Stimulated activated CD4-positive, alpha-beta T cell treated with anti-CD3 and anti-CD28 coated beads, Interleukin-12 subunit alpha, Interleukin-12 subunit beta, amount 100 ng/mL, for 48 hours (primary cell): ENCODE results near the gene EFS.
A peak's percentile ranks its signal among the peaks of the same experiment; 100 is the strongest.

Experiments used
- DNase-seq, 3 donors: peaks; one replicate each; pipeline ENCODE4 v3.0.0-alpha.2; 2020; ENCODE audit warnings: low read depth in 2 of 3, low spot score in 1 of 3

Gene EFS

GRCh38 chr14:23359167-23359626, 5.8 kb downstream of the EFS start:
- no peak for DNase-seq

- no peak for DNase-seq
These were observed 6.3 kb downstream of the EFS start for GRCh38 chr14:23358553-23359166.

DNA sequence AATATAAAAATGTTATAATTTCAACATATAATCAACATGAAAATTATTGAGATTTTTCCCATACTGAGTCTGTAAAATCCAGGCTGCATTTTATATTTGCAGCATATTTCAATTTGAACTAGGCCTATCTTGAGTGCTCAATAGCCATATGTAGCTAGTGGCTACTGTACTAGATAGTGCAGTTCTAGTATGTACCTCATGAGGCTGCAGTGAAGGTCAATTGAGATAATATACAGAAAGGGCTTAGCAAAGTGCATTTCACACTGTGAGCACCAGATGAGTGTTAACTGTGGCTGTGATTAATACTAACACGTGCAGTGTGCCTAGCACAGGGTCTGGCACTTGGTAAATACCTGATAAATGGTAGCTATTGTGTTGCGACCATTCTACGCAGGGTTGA, 6.9 kb downstream of the EFS start:
- no peak for DNase-seq

- DNase-seq: no peak
These were observed 7.7 kb downstream of the EFS start for GRCh38 chr14:23357261-23357660.

DNA sequence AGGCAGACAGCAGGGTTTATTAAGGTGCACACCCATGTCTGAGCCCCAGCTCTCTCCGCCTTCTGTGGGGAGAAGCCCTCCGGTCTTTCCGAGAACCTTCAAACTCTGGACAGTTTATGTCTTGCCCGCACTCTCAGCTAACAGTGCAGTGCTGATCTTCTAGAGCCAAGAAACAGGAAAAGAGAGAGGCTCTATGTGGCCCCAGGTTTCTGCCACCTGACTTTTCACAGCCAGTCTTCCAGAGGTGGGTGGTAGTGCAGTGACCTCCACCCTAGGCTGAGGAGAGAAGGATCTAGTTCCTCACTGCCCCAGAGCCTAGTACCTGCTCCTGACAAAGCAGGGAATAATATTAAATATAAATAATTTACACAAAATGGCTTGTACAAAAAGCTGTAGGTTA, 8.3 kb downstream of the EFS start:
- no peak for DNase-seq

- DNase-seq: no peak
These were observed 9.0 kb downstream of the EFS start for GRCh38 chr14:23355871-23356435.

- no peak for DNase-seq
These were observed 10.0 kb downstream of the EFS start for GRCh38 chr14:23354990-23355389.

- DNase-seq: no peak
These were observed 11.6 kb downstream of the EFS start for GRCh38 chr14:23353433-23353780.

- DNase-seq: peak; percentile 20 to 40 (median 21)
These were observed 12.2 kb downstream of the EFS start, which contains the start of gene SLC22A17 for GRCh38 chr14:23352506-23353432. Gene SLC22A17 (minus strand): TSS chr14:23352887.

- no peak for DNase-seq
These were observed 13.1 kb downstream of the EFS start for GRCh38 chr14:23351681-23352505.

DNA sequence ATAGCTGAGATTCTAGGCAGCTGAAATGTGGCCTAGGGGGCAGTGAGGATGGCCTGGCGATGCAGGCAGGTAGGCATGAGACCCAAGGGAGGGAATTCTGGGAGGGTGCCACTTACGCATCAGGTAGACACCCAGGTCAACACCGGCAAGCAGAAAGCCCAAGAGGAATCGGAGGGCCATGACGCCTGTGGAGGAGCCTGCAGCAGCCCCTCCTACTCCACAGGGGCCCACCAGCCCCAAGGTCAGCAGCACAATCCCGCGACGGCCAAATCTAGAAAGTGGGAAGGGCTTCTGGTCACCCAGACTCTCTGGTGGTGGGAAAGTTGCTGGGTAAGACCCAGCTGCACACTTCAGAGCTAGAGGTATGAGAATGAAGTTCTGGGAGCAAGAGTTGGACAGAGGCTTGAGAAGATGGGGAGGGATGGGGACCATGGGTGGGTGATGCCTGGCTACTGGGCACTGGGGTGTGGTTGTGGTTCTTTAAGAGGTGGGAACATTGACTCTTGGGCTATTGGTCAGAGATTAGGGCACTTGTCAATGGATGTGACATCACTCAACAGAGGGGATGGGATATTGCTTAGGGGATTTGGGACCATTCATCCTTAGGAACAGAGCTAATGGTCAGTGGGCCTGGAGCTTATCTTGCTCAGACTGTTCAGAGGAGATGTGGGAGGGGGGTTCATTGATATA, 15.7 kb downstream of the EFS start:
- DNase-seq: no peak

GRCh38 chr14:23348297-23348655, 16.7 kb downstream of the EFS start:
- no peak for DNase-seq

DNA sequence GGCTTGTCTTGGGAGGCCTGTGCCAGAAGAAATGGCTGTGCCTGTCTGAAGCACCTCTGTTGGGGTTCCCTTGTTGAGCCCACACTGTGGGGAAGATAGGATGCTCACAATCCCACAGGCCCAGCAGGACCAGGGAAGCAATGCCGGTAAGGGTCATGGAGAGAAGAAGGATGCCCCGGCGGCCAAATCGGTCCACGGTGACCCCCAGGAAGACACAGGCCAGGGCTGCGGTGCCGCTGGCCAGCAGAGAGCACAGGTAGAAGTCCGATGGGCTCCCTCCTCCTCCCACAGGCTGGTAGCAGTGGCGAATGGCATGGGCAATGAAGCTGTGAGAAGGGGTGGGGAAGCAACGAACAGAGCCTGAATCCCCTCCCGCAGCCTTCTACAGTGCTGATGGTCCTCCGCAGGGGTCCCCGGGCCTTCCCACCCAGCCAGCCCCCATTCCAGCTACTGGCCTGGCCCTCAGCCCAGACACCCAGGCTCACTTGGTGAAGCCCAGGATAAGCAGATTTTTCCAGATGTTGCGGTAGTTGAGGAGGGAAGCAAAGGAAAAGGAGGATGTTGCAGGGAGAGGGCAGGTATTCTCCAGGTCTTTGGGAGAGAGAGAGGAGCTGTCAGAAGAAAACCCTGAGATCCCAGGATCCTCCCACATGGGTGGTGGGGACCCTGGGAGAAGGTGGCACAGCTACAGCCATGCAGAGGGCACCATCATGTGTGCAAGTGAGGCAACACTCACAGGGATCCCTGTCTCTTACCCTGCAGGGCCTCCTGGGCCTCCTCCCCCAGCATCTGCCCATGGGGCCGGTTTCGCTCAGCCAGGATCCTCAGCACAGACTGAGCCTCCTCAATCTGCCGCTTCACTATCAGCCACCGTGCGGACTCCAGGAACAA, 17.3 kb downstream of the EFS start:
- no peak for DNase-seq

DNA sequence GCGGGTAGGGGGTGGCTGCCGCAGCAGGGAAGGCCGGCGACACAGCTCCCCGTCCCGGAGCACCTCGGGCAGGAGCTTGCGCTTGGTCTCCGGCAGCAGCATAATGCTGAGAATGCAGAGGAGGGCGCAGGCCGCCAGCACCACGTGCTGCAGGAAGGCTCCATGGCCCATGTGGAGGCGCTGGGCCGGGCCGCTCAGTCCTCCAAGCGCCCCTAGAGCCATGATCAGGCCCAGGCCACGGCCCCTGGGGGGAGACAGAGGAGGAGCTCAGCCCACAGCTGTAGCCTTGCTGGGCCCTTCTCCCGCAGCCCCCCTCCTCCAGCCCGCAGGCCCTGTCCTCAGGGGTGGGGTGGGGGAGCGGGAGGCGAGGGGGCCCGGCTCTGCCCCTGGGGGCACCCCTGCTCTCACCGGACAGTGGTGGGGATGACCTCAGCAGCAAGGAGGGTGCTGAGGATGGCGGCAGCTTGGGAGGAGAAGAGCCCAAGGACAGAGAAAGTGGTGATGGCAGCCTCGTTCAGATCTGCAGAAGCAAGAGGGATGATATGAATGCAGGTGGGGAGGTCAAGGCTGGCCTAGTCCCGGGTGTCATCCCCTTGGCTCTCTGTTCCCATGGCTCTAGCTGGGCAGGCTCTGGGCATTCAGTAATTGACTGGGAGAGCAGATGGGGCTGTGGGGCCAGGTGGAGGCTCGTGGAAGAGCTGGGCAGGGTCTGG, 18.1 kb downstream of the EFS start:
- DNase-seq: no peak

- no peak for DNase-seq
These were observed 18.8 kb downstream of the EFS start for GRCh38 chr14:23345987-23346692.

- DNase-seq: no peak
These were observed 20.5 kb downstream of the EFS start for GRCh38 chr14:23344481-23344880.

DNA sequence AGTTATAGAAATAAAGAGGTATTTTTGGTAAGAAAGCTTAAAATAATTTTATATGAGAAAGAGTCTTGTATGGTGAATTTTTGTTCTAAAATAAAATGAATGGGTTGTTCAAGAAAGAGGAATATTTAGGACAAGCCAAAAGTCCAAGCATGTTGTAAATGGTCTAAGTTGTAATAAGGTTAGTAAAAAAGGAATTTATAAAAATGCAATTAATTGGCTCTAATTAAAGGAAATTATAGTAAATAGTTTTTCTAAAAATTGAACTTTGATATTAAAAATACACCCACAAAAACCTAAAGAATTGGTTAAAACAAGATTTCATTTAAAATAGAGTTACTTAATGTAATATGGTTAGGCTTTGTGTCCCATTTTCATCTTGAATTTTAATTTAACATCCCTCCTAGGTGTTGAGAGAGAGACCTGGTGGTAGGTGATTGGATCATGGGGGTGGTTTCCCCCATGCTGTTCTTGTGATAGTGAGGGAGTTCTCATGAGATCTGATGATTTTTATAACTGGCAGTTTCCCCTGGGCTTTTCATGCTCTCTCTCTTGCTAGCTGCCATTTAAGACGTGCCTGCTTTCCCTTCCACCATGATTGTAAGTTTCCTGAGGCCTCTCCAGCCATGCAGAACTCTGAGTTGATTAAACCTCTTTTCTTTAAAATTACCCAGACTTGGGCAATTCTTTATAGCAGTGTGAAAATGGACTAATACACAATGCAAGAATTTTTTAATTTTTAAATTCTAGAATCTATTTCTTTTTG, 25.3 kb downstream of the EFS start:
- DNase-seq: no peak

- DNase-seq: no peak
These were observed 29.3 kb downstream of the EFS start for GRCh38 chr14:23335623-23336022.
